NCI-H510A treated with DMSO at 0.1 percent for 48 hours (cell line): Measurements from ENCODE around the gene ARHGAP29.

Source experiments
- DNase-seq: peaks from one replicate; lab custom pipeline; 2025; lab: John Stamatoyannopoulos, UW

Gene ARHGAP29

GRCh38 chr1:94236013-94236491, 1.3 kb downstream of the ARHGAP29 start:
- DNase-seq = no peak

DNA sequence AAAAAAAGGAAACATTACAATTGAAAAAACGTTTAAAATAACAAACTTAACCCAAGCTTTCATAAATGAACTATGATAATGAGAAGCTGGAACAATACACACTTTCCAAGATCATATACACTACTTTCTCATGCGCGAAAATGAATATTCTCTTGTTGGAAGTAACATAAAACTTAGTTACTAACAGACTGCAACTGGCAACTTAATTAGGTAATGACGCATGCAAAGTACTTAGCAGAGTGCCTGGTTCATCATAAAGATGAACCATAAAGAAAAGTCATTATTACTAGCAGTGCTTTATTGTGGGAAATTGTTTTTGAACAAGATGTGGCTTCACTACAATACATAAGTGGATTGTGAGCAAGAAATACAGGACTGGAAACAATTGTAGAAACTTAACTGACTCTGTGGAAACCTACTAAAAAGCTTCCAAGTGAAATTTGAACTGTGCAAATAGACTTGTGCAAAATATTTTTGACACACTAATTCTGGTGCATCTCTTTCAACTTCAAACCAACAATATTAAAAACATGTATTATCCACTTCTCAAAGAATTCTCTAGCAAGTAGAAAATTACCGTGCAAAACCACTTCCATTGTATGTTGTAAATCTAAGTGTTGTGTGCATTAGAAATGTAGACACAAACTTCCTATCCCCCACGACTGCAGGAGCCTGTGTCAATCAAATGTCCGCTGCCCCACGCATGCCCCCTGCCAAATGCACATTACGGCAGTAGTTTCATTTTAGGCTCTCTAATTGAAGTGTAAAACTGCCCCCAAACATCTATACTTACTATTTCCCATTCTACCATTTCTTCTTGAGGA, 2.0 kb downstream of the ARHGAP29 start:
- no peak for DNase-seq

DNA sequence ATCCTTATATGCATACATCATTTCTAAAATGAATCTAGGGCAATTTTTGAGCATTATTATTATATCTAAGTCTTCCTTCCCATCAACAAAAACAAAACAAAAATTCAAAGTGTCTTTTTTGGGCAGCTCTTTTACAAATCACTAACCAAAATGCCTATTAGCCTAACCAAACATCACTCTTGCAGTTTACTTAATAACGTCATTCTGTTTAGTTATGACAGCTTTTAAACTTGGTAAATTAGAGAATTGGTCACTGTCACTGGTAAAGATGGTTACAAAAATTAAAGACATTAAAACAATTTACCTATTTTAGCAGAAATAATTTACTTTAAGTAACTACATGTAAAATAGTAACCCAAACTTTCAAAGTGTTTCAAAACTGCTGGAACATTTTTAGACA, 2.8 kb downstream of the ARHGAP29 start:
- no peak for DNase-seq

DNA sequence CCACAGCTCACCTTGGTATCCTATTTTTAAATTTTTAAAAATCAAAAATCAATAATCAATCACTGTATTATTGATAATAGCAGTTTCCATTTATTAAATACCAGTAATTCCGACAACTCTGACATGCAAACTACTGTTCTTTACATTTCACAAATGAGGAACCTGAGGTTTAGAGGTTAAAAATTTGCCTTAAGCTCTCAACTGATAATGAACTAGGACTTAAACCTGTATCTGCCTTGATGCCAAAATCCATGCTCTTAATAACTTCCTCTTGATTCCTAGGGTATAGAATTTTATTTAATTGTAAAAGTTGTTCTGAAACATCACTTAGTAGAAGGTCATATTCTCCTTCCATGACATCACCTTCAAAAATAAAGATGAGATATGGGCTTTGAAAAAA, 5.6 kb downstream of the ARHGAP29 start:
- DNase-seq = no peak

GRCh38 chr1:94230920-94231319, 6.5 kb downstream of the ARHGAP29 start:
- DNase-seq = no peak

DNA sequence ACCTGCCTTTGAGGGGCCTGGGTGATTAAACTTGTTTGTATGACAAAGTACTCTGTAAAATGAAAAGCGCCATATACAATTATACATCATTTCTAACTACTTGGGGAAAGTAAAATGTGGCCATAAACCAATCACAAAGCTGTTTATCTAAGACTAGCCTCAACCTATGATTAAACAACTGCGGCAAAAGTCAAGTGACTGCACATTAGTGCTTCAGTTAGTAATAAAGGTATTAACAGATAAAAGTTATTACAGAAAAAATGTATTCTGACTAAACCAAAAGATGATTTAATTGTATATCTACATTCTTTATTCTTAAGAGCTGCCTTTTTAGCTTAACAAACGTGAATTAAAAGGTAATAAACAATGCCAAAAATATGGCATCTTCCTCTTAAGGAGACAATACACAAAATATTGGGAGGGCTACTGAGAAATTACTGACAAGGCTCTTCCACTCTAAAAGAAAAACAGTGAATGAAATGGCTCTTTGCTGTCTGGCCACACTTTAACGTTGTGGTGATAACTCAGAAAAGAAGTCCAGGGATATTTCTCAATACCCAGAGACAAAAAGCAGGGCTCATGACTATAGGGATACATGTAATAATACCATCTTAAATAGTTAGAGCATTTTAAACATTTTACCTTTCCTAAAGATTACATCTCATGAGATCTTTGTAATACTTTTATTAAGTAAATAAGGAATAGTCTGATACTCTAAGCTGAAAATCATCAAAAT, 8.6 kb downstream of the ARHGAP29 start:
- no peak for DNase-seq

- DNase-seq = no peak
Observed at GRCh38 chr1:94227624-94228023, 9.8 kb downstream of the ARHGAP29 start.

GRCh38 chr1:94225845-94226244, 11.5 kb downstream of the ARHGAP29 start:
- no peak for DNase-seq

DNA sequence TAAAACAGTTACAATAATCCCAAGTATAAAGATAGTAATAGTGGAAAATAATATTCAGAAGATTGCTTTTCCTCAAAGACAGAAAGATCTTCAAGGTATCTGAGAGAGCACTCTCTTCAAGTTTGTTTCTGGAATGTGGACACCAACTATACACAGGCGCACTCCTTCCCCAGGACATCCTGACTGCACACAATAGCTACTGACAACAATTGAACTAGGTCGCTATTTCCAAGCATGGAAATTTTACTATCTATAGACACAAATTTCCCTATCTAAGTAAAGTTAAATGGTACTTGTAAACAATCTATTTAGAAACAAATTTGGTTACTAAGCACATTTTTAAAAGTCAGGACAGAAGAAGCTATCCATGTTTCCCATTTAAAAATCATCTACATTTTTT, 19.1 kb downstream of the ARHGAP29 start:
- no peak for DNase-seq

- DNase-seq = no peak
Observed at GRCh38 chr1:94215955-94216354, 21.4 kb downstream of the ARHGAP29 start.

- DNase-seq = no peak
Observed at GRCh38 chr1:94209982-94210381, 27.4 kb downstream of the ARHGAP29 start.

- DNase-seq = no peak
Observed at GRCh38 chr1:94209425-94209824, 28.0 kb downstream of the ARHGAP29 start.

DNA sequence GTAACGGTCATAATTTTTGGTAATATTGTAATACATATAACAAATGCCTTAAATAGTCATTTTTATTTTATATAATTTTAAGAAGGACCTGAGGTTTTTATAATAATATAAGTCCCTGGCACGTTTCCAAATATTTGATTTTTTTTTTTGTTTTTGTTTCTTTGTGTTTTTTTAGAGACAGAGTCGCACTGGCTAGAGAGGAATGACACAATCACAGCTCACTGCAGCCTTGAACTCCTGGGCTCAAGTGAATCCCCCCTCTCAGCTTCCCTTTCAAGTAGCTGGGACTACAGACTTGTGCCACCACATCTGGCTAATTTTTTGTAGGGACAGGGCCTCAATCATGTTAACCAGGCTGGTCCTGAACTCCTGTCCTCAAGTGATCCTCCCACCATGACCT, 29.7 kb downstream of the ARHGAP29 start:
- no peak for DNase-seq

DNA sequence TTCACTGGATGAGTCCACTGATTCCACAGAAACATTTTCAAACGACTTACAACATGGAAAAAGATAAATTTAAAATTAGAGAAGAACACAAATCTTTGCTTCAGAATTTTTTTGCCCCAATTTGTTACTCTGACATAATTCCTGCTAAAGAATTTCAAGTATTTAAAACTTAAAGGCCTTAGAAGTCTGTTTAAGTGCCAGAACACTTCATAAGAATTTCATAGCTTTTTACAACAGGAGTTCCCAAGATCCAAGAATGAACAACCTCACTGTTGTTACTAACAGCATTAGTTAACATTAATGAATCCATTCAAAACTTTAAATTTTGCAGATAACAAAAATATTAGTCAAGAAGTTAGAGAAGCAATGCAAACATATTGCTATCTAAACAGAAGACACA, 31.7 kb downstream of the ARHGAP29 start:
- no peak for DNase-seq

- no peak for DNase-seq
Observed at GRCh38 chr1:94202241-94202640, 35.1 kb downstream of the ARHGAP29 start.

DNA sequence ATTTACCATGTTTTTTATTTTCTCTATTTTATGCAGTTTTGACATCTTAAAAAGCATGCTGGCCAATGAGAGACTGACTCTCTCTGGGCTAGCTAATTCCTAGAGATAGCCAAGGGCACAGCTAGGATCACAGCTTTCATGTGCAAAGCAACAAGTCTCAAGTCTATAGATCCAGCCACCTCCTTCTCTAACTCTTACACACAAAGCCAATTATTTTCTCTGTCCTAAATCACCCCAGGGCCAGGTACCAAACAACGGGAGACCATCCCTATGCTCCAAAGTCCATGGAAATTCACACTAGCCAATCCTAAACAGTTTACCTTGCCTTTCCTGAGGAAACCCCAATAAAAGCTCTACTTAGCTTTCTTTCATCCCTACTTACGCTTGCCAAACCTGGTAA, 38.0 kb downstream of the ARHGAP29 start:
- no peak for DNase-seq

DNA sequence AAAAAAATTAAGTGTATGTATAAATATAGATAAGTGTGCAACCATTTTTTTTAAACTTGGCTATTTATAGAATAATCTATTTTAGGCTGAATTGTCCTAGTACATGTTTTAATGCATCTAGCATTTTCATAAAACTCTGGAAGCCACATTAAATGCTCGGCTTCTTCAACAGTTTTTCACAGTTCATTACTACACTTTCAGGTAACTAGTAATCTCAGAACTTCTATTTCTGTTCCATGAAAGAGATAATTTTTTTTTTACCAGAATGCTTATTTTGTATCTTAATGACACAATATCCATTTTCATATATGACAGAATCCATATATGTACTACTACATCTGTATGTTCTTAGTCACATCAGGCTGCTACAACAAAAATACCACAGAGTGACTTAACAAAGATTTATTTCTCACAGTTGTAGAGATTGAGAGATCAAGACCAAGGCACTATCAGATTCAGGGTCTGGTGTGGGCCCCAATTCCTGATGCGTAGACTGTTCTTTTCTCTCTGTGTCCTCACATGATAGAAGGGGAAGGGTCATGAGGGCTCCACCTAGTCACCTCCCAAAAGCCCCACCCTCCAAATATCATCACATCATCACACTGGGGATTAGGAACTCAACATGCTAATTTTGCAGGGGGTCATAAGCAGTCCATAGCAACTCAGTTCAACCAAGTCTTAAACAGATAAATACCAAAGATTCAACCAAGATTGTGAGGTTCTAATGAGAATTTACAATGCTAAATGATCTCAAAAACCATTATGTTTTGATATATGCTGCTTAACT, 43.1 kb downstream of the ARHGAP29 start:
- DNase-seq = no peak

- DNase-seq = no peak
Observed at GRCh38 chr1:94193128-94193527, 44.3 kb downstream of the ARHGAP29 start.

DNA sequence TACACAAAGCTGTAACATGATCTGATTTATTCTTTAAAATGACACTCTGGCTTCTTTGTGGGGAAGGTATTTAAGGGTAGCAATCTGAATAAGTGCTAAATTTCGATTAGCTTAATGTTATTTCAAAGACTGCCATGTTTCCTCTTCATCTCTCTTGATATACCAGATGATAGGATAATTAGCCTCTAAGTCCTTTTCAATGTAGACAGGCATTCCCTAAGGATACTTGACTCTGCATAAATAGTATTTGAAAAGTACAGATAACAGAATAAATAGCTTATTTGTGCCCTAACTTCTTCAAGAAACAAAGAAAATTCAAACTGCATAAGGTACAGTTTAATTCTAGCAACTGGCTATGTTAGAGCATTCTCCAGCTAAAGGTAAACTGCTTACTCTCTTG, 46.2 kb downstream of the ARHGAP29 start:
- peak; percentile 56 for DNase-seq

DNA sequence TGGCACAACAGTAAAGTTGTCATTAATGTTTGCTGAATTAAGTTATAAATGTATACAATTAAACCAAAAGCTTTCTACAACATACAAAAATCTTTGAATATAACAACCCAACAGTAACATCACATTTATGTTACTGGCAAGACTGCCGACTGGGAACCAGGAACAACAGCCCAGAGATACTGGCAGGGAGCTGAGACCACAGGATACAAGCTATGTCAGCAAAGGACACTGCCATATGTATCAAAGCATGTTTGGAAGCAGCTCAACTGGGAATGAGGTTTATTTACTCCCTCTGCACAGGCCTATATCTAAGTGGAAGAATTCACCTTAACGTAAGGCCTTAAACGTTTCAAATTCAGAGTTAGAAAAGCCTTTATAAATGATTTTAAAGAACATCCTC, 50.4 kb downstream of the ARHGAP29 start:
- no peak for DNase-seq

DNA sequence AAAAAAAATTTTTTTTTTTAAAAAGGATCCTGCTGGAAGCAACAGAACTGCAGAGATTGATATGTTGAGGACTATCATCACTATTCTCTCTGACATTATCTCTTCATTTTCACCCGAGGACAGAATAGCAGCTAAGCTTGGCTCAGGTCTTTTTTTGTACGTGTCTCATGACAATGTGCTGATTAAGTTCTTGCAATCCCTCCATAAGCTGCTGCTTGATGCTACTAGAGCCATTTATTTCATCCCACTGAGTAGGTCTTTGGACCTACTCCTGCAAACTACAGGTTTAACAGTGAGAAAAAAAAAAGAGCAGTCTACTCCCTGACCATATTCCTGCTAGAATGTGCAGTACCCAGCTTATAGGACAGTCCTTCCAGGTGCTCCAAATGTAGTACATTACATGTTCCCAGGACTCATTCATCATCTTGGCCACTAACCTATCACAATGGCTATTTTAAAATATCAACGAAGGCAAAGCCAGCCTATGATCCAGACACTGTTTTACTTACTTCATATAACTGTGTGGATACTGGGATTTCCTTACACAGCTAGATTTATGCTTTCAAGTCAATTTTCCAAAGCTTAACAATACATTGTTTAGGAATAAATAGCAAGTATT, 54.1 kb downstream of the ARHGAP29 start:
- no peak for DNase-seq

DNA sequence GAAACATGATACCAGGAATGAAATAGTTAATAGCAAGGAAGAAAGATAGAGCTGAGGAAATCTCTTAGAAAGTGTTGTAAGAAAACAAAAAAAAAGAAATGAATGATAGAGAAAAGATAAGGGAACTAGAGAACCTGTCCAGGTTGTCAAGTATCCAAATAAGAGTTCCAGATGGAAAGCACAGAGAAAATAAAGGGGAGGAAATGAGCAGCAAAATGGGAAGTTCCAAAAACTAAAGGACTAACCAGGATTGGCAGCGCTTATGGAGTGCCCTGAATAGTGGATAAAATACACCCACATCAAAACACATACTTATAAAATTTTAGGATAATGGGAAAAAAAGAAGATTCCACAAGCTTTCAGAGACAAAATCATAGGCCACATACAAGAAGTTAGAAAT, 55.2 kb downstream of the ARHGAP29 start:
- DNase-seq = no peak
